Choroid plexus epithelial cell (primary cell): ENCODE measurements around the gene IQCK.

Experiments used
- DNase-seq: peaks from one replicate; pipeline ENCODE4 v3.0.0-alpha.2; 2010; ENCODE audit warnings: low read depth
- H3K4me3 ChIP-seq: 2 replicates; pipeline ENCODE4 v1.5.1; 2011; ENCODE audit warnings: low read depth, mild to moderate bottlenecking, control low read depth, low read length, moderate library complexity
- TF ChIP-seq, protein P1 (sequence below): conservative IDR thresholded peaks from 2 replicates; pipeline ENCODE4 v1.5.1; 2011; ENCODE audit warnings: low read depth, mild to moderate bottlenecking, control low read depth, inconsistent platforms, low read length, moderate library complexity

Gene IQCK

DNA sequence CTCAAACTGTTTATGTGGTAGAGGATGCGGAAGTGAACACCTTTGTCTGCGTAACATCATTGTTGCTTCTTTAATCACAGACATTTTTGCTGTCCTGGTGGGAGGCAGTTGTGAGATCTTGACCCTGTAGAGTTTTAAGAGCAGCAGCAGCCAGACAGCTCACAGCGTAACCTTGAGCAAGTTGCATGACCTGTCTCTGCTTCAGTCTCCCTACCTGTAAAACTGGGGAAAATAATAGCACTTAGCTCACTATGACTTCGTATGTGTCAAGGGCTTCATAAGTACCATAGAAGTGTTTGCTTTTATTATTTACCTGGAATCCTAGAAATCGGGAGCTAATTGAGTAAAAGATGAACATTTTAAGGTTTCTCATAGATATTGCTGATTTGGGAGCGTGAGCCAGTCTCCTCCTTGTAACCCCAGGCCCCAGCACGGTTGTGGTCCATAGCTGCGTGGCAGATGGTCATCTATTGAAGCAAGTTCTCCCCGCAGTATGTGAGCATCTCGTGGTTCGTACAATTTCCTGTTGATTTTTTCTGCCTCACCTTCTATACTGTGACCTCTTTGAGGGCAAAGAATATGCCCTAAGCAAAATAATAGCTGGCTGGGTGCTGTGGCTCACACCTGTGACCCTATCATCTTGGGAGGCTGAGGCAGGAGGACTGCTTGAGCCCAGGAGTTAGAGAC lies 132.2 kb downstream of the IQCK start:
- no peak for DNase-seq
- TF ChIP-seq, protein P1, sequence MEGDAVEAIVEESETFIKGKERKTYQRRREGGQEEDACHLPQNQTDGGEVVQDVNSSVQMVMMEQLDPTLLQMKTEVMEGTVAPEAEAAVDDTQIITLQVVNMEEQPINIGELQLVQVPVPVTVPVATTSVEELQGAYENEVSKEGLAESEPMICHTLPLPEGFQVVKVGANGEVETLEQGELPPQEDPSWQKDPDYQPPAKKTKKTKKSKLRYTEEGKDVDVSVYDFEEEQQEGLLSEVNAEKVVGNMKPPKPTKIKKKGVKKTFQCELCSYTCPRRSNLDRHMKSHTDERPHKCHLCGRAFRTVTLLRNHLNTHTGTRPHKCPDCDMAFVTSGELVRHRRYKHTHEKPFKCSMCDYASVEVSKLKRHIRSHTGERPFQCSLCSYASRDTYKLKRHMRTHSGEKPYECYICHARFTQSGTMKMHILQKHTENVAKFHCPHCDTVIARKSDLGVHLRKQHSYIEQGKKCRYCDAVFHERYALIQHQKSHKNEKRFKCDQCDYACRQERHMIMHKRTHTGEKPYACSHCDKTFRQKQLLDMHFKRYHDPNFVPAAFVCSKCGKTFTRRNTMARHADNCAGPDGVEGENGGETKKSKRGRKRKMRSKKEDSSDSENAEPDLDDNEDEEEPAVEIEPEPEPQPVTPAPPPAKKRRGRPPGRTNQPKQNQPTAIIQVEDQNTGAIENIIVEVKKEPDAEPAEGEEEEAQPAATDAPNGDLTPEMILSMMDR: no peak
- H3K4me3 ChIP-seq: no peak overlapping the region

DNA sequence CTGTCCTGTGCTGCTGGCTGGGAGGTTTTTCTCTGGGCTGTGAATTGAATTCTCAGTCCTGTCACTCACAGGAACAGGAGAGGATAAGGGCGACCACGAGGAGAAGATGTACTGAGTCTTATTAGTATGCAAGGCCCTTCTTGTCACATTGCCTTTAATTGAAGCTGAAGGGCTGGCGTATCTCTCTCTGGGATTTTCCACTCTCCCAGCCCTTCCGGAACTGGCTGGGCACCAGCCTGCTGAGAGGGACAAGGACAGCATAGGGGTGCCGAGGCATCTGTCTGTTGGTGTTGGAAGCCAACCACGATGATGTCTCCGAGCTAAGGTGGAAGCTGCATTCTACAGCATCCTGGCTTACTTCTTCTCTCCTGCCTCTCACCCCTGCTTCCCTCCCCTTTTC lies 133.4 kb downstream of the IQCK start:
- TF ChIP-seq, protein P1: no peak
- no peak overlapping the region for H3K4me3 ChIP-seq
- no peak for DNase-seq

DNA sequence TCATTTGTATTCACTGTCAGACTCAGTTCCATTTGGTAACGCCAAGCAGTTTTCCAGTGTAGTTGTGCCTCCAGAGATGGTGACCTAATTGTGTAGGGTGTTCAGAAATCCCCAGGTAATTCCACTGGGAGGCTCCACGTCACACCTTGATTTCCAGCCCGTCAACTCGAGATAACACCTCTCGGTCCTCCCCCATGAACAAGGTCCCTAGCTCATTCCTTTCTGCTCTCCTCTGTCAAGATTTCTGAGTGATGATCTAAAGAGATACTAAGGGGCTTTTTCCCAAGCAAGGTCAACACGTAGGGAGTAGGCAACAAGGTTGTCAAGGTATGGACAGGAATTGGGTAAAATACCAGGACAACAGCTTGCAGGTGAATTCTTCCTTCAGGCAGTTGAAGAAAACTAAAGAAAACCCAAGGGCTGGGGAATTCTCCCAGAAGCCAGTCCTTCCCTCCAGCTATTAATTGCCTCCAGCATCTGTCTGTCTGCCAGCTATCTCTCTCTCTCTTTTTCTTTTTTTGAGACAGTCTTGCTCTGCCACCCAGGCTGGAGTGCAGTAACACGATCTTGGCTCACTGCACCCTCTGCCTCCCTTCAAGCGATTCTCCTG lies 135.2 kb downstream of the IQCK start:
- no peak overlapping the region for H3K4me3 ChIP-seq
- no peak for DNase-seq
- TF ChIP-seq, protein P1: no peak

DNA sequence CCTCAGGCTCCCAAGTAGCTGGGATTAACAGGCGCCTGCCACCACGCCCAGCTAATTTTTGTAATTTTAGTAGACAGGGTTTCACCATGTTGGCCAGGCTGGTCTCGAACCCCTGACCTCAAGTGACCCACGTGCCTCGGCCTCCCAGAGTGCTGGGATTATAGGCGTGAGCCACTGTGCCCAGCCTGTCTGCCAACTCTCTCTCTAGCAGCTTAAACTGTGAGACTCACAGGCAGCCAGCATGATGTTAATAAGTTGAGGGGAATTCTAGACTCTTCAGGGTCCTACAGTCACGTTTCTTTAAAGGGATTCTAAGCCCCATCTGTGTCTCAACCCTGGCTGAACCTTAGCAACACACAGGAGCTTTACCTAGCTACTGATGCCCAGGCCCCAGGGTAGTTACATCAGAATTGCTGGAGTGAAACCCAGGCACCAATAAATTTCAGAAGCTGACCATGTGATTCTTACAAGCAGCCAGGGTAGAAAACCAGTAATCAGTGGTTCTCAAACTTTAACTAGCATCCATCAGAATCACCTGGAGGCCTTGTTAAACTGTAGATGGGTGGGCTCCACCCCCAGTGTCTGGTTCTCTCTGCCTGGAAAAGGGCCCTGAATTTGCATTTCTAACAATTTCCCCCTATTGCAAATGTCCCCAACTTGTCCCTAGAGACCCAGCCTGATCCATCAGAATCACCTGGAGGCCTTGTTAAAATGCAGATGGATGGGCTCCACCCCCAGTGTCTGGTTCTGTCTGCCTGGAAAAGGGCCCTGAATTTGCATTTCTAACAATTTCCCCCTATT lies 135.9 kb downstream of the IQCK start:
- DNase-seq: no peak
- TF ChIP-seq, protein P1: no peak

DNA sequence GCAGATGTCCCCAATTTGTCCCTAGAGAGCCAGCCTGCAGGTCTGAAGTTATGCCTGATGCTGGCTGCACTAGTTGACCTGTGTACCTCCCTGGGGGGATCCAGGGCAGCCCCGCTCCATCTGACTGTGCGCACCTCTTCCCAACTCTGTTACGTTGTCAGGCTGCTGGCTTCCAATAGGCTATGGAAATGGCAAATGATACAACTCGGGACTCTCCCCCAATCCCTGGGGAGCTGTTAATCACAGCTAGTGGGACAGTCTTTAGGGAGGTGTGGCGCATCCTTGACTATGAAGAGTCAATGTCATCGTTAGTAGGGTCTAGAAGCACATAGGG lies 136.4 kb downstream of the IQCK start:
- DNase-seq: no peak
- H3K4me3 ChIP-seq: no peak overlapping the region

More for the DNA sequence above, 135.9 kb downstream of the IQCK start:
- H3K4me3 ChIP-seq: no peak overlapping the region

DNA sequence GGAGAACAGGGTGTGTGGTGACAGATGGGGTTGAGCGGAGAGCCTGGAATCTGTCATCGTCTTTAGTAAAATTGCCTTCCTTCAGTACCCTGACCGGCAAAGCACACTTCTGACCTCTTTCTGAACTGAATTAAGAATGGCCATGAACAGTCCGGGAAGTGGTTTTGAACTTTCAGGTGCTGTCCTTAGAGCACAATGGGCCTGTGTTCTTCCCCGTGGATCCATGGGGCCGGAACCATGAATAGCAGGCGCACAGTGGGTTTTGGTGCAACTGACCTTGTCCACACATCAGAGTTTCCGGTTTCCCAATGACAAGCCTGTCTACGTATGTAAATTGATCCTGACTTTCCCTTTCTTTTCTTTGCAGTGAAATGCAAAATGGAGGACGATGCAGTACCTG lies 138.0 kb downstream of the IQCK start:
- no peak overlapping the region for H3K4me3 ChIP-seq
- no peak for DNase-seq
- TF ChIP-seq, protein P1: no peak

More for the DNA sequence above, 136.4 kb downstream of the IQCK start:
- TF ChIP-seq, protein P1: no peak
